Activated CD4-positive, alpha-beta T cell treated with anti-CD3 and anti-CD28 coated beads for 24 hours (primary cell): Measurements from ENCODE around the gene NT5M.

ENCODE experiments used
- DNase-seq, 2 donors: peaks; one replicate each; pipeline ENCODE4 v3.0.0-alpha.2; 2020; ENCODE audit warnings: low read depth in 2 of 2

Gene NT5M

GRCh38 chr17:17303847-17304490, 796 bp downstream of the NT5M start:
- no peak for DNase-seq

- no peak for DNase-seq
These were observed 1.4 kb downstream of the NT5M start for GRCh38 chr17:17304521-17304985.

- no peak for DNase-seq
These were observed 2.2 kb downstream of the NT5M start for GRCh38 chr17:17305281-17305801.

- DNase-seq, result no peak
These were observed 6.2 kb downstream of the NT5M start for GRCh38 chr17:17309356-17309755.

- peak; percentile 50 to 52 for DNase-seq
These were observed 10.3 kb downstream of the NT5M start for GRCh38 chr17:17313350-17313991.

GRCh38 chr17:17314501-17315071, 11.4 kb downstream of the NT5M start:
- DNase-seq, result no peak

- no peak for DNase-seq
These were observed 12.1 kb downstream of the NT5M start for GRCh38 chr17:17315142-17315821.

- DNase-seq, result no peak
These were observed 17.2 kb downstream of the NT5M start for GRCh38 chr17:17320188-17320910.

- no peak for DNase-seq
These were observed 17.7 kb downstream of the NT5M start for GRCh38 chr17:17320911-17321220.

- DNase-seq, result no peak
These were observed 18.3 kb downstream of the NT5M start for GRCh38 chr17:17321356-17322025.

GRCh38 chr17:17322516-17323510, 19.6 kb downstream of the NT5M start:
- DNase-seq, result no peak

- no peak for DNase-seq
These were observed 21.4 kb downstream of the NT5M start for GRCh38 chr17:17324616-17325015.

GRCh38 chr17:17325228-17325627, 22.1 kb downstream of the NT5M start:
- DNase-seq, result no peak

GRCh38 chr17:17325816-17326215, 22.6 kb downstream of the NT5M start:
- DNase-seq, result no peak

GRCh38 chr17:17326275-17326875, 23.2 kb downstream of the NT5M start:
- DNase-seq, result no peak

- no peak for DNase-seq
These were observed 25.1 kb downstream of the NT5M start for GRCh38 chr17:17328251-17328650.

GRCh38 chr17:17341452-17341851, 38.3 kb downstream of the NT5M start:
- no peak for DNase-seq

GRCh38 chr17:17342242-17342945, 39.2 kb downstream of the NT5M start:
- no peak for DNase-seq

GRCh38 chr17:17343160-17343735, 40.1 kb downstream of the NT5M start:
- no peak for DNase-seq
